H1 (cell line): Measurements from ENCODE around the gene C3orf22. TPM values are rescaled to one million over a fixed set of nuclear protein-coding genes. Genes with fewer than 3 reads are reported as not detected.

Experiments
- RNF2 ChIP-seq: fragments of 200-900, 300-1000 bp; sonication (generic); IDR thresholded peaks from 2 replicates; pipeline ENCODE4 v1.7.1; 2016; ENCODE audit warnings: borderline replicate concordance, low read depth, mild to moderate bottlenecking, antibody characterized with exemption, low read length; ENCODE audit not compliant: poor library complexity, severe bottlenecking; ENCODE audit errors: missing control alignments
- SUZ12 ChIP-seq: fragments of 200-600 bp; sonication (generic); IDR thresholded peaks from 2 replicates; pipeline ENCODE4 v1.6.1; 2012; ENCODE audit warnings: mild to moderate bottlenecking, inconsistent platforms, low read length, moderate library complexity, mixed read lengths
- polyA plus RNA-seq, 7 experiments: library from polyadenylated mRNA; depleted of rRNA in 3 of 7; stranded (reverse) in 5 of 7; unstranded in 2 of 7; fragments of >200 nt in 5 of 7; fragments of 200-250 nt in 2 of 7; gene quantifications; 1 replicate in 5 of 7; 2 replicates in 1 of 7; 4 replicates in 1 of 7; pipeline versions ENCODE4 v1.2.1 to v1.2.3, GENCODE V29; 2011 to 2013; ENCODE audit warnings: missing spikeins in 2 of 7, mixed read lengths in 2 of 7
- total RNA-seq: library from RNA; stranded (reverse); fragmentation: NEBNext Ultra II Directional; extraction: Animal tissue kit (Norgen Biotek cat#: 25700); gene quantifications from 2 replicates; pipeline ENCODE4 v1.2.1, GENCODE V29; 2021

C3orf22 gene
- total and polyA plus RNA-seq, 2 of the 8 experiments (the other 6 are each of a cell fraction or from before 2014, with no cell fraction given): not detected

DNA sequence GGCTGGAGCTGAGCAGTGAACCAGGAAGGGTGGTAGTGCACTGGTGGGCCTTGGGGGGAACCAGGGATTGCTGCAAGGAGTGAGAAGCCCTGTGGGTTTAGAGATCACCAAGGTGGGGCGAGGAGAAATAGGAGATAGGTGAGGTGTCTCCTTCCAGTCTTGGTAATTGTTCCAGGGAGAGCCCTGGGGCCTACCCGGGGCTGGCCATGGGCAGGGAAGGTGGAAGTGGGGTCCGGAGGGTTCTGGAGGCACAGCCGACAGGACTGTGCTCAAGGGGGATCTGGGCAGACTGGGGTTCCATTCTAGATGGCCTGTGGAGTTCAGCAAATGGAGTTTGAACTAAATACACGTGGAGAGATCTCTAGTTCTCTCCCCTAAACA lies 30.3 kb downstream of the C3orf22 start (continued):
- no peak for TF ChIP-seq RNF2
- TF ChIP-seq SUZ12: no peak
- TF ChIP-seq, all 59 proteins: peak for 0
